Trophoblast cell (in vitro differentiated cells and primary cell): ENCODE data around the gene USP7.

ENCODE experiments used
- DNase-seq, 2 donors: peaks; one replicate each; pipeline ENCODE4 v3.0.0-alpha.2; 2016
- H2AFZ ChIP-seq: 2 replicates; pipeline ENCODE4 v1.6.1; 2013; ENCODE audit warnings: low read length, moderate library complexity, mild to moderate bottlenecking; ENCODE audit not compliant: insufficient read depth, poor library complexity
- H2AK5ac ChIP-seq: 2 replicates; pipeline ENCODE4 v1.6.1; 2013; ENCODE audit warnings: mild to moderate bottlenecking, low read length
- H2BK120ac ChIP-seq: 2 replicates; pipeline ENCODE4 v1.6.1; 2013; ENCODE audit warnings: low read length, mild to moderate bottlenecking, moderate library complexity; ENCODE audit not compliant: insufficient read depth, poor library complexity
- H2BK12ac ChIP-seq: 2 replicates; pipeline ENCODE4 v1.6.1; 2013; ENCODE audit warnings: mild to moderate bottlenecking, low read length, moderate library complexity
- H2BK5ac ChIP-seq: 2 replicates; pipeline ENCODE4 v1.6.1; 2013; ENCODE audit warnings: low read length, low read depth, moderate library complexity, mild to moderate bottlenecking; ENCODE audit not compliant: poor library complexity
- H3K14ac ChIP-seq: 2 replicates; pipeline ENCODE4 v1.6.1; 2013; ENCODE audit warnings: mild to moderate bottlenecking, low read length
- H3K18ac ChIP-seq: 2 replicates; pipeline ENCODE4 v1.6.1; 2013; ENCODE audit warnings: mild to moderate bottlenecking, low read length
- H3K23ac ChIP-seq: 2 replicates; pipeline ENCODE4 v1.6.1; 2013; ENCODE audit warnings: low read length
- H3K27ac ChIP-seq: 2 replicates; pipeline ENCODE4 v1.5.1; 2013; ENCODE audit warnings: low read depth, mild to moderate bottlenecking, inconsistent platforms, low read length, moderate library complexity
- H3K27me3 ChIP-seq: 2 replicates; pipeline ENCODE4 v1.6.1; 2013; ENCODE audit warnings: inconsistent platforms, mild to moderate bottlenecking, low read length, moderate library complexity; ENCODE audit not compliant: insufficient read depth
- H3K36me3 ChIP-seq, 2 experiments: 1 replicate in 1 of 2; 2 replicates in 1 of 2; pipeline ENCODE4 v1.6.1; 2013; ENCODE audit warnings: low read length in 2 of 2, mild to moderate bottlenecking in 2 of 2, moderate library complexity in 1 of 2; ENCODE audit not compliant: insufficient read depth in 2 of 2, control insufficient read depth in 1 of 2
- H3K4ac ChIP-seq: 2 replicates; pipeline ENCODE4 v1.6.1; 2013; ENCODE audit warnings: low read depth, mild to moderate bottlenecking, low read length, moderate library complexity
- H3K4me1 ChIP-seq, 2 experiments: 1 replicate in 1 of 2; 2 replicates in 1 of 2; pipeline ENCODE4 v1.6.1; 2013; ENCODE audit warnings: low read length in 2 of 2, mild to moderate bottlenecking in 2 of 2, moderate library complexity in 1 of 2; ENCODE audit not compliant: insufficient read depth in 2 of 2, control insufficient read depth in 1 of 2
- H3K4me2 ChIP-seq: 2 replicates; pipeline ENCODE4 v1.6.1; 2013; ENCODE audit warnings: inconsistent platforms, mild to moderate bottlenecking, low read length, moderate library complexity
- H3K4me3 ChIP-seq: 2 replicates; pipeline ENCODE4 v1.5.1; 2013; ENCODE audit warnings: mild to moderate bottlenecking, low read depth, low read length, inconsistent platforms
- H3K79me1 ChIP-seq: one replicate; pipeline ENCODE4 v1.6.1; 2013; ENCODE audit warnings: low read length
- H3K79me2 ChIP-seq: 2 replicates; pipeline ENCODE4 v1.6.1; 2013; ENCODE audit warnings: low read length, mild to moderate bottlenecking; ENCODE audit not compliant: control insufficient read depth, insufficient read depth, poor library complexity
- H3K9ac ChIP-seq: 2 replicates; pipeline ENCODE4 v1.6.1; 2013; ENCODE audit warnings: mild to moderate bottlenecking, low read length
- H3K9me3 ChIP-seq: 2 replicates; pipeline ENCODE4 v1.6.1; 2013; ENCODE audit warnings: low read depth, mild to moderate bottlenecking, control low read depth, inconsistent platforms, low read length; ENCODE audit not compliant: insufficient read depth
- H4K12ac ChIP-seq: 2 replicates; pipeline ENCODE4 v1.6.1; 2013; ENCODE audit warnings: low read depth, mild to moderate bottlenecking, low read length, moderate library complexity
- H4K8ac ChIP-seq: 2 replicates; pipeline ENCODE4 v1.6.1; 2013; ENCODE audit warnings: low read depth, mild to moderate bottlenecking, low read length, moderate library complexity
- H4K91ac ChIP-seq: one replicate; pipeline ENCODE4 v1.6.1; 2013; ENCODE audit warnings: low read depth, mild to moderate bottlenecking, low read length, moderate library complexity
- WGBS: extraction: QIAGEN DNeasy Blood & Tissue Kit; methylation state at CpG from one replicate; pipeline ENCODE4 v1.1.7; 2013; ENCODE audit warnings: missing lambda C conversion rate; ENCODE audit not compliant: insufficient read length, insufficient coverage; ENCODE audit errors: extremely low coverage; 5-methylcytosine and 5-hydroxymethylcytosine counted together

USP7 gene

DNA sequence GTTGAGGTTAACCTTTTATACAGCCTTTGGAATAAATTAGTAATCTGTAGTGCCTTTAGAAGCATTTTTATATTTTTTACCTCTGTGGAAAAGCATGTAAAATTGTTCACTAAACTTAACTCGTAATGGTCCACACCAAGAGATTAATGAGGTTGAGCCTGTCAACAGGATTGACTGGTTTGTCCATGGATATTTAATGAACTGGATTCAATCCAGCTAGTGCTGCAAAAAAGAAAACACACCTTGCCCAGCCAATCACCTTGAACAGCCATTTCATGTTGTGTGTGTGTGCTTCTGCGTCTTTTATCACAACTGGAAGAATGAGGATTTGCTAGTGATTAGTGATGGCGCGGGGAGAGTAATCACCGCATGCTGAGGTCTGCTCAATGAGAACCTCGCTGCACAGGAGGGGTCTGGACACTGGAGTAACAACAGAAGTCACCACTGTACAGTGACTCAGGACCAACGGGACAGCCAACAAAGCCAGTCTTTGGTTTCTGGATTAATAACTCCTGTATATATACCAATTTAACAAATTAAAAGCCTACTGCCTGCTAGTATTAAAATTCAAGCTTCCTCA lies 47.9 kb downstream of the USP7 start:
- no peak overlapping the region for H3K4me3 ChIP-seq
- H4K91ac ChIP-seq, result no peak overlapping the region
- no peak for DNase-seq
- peaks cover 4 to 10% of the 10 kb centered on the region in 2 experiments for H3K4me1 ChIP-seq
- no peaks in the 10 kb centered on the region for H3K79me2 ChIP-seq
- H2BK12ac ChIP-seq, result no peak overlapping the region
- peaks cover 28 to 46% of the 10 kb centered on the region in 2 experiments for H3K36me3 ChIP-seq
- H2AK5ac ChIP-seq, result no peak overlapping the region
- no peaks in the 10 kb centered on the region for H3K79me1 ChIP-seq
- no peak overlapping the region for H3K18ac ChIP-seq
- no peak overlapping the region for H3K27ac ChIP-seq
- H4K8ac ChIP-seq, result no peak overlapping the region
- no peak overlapping the region for H3K9ac ChIP-seq
- no peak overlapping the region for H3K23ac ChIP-seq
- no peak overlapping the region for H3K14ac ChIP-seq
- no peak overlapping the region for H2BK5ac ChIP-seq
- H3K4ac ChIP-seq, result no peak overlapping the region
- no peak overlapping the region for H2BK120ac ChIP-seq
- H2AFZ ChIP-seq, result no peak overlapping the region
- no peaks in the 10 kb centered on the region for H3K27me3 ChIP-seq
- no peaks in the 10 kb centered on the region for H3K9me3 ChIP-seq
- no peak overlapping the region for H4K12ac ChIP-seq
- no peak overlapping the region for H3K4me2 ChIP-seq
- no CpG with 5 or more reads among the region's 7 CpGs for WGBS

DNA sequence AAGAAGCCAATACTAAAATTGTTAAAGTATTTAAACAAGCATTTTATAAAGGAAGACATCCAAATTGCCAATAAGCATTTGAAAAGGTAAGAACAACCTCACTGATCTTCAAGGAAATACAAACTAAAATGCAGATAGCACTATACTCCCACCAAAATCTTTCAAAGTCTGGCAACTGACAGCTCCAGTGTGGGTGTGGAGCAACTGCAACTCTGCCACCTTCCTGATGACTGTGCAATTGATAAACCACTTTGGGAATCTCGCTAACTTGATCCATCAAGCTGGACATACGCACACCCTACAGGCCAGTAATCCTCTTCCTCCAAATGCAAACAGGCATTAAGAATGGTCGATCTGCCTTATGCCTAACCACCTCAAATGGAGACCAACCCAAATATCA lies 49.6 kb downstream of the USP7 start:
- no CpG with 5 or more reads among the region's 3 CpGs for WGBS
- H2BK120ac ChIP-seq, result no peak overlapping the region
- H3K14ac ChIP-seq, result no peak overlapping the region

DNA sequence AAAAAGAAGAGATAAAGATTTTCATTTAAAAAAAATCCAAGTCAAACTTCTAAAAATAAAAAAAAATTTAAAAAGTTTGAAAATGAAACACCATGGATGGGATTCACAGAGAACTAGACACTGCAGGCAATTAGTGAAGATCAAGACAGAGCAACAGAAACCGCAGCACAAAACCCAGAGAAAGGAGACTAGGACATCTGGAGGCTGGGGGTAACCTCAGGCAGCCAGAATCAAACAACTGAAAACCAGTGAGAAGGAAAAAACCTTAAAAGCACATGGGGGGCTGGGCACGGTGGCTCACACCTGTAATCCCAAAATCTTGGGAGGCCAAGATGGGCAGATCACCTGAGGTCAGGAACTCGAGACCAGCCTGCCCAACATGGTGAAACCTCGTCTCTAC lies 50.9 kb downstream of the USP7 start:
- Histone ChIP-seq H3K4me2 (no peak overlapping the region), H4K12ac (no peak overlapping the region), H3K36me3 (peaks cover 19 to 36% of the 10 kb centered on the region in 2 experiments), H2AFZ (no peak overlapping the region), H2BK120ac (no peak overlapping the region), H3K27me3 (no peaks in the 10 kb centered on the region), H4K91ac (no peak overlapping the region), H3K14ac (no peak overlapping the region), H2AK5ac (no peak overlapping the region), H3K79me2 (no peaks in the 10 kb centered on the region), H3K4me3 (no peak overlapping the region), H2BK12ac (no peak overlapping the region), H3K9ac (no peak overlapping the region), H3K23ac (no peak overlapping the region), H3K4ac (no peak overlapping the region), H3K79me1 (no peaks in the 10 kb centered on the region), H3K27ac (no peak overlapping the region), H2BK5ac (no peak overlapping the region), H3K4me1 (peaks cover 4 to 10% of the 10 kb centered on the region in 2 experiments), H3K9me3 (no peaks in the 10 kb centered on the region), H3K18ac (no peak overlapping the region), H4K8ac (no peak overlapping the region)
- WGBS, result no CpG with 5 or more reads among the region's 4 CpGs
- DNase-seq, result no peak

More for the DNA sequence above, 49.6 kb downstream of the USP7 start:
- Histone ChIP-seq H3K18ac (no peak overlapping the region), H2AK5ac (no peak overlapping the region), H3K4me2 (no peak overlapping the region), H3K9me3 (no peaks in the 10 kb centered on the region), H4K12ac (no peak overlapping the region), H2AFZ (no peak overlapping the region), H3K79me1 (no peaks in the 10 kb centered on the region), H4K91ac (no peak overlapping the region), H3K79me2 (no peaks in the 10 kb centered on the region), H3K23ac (no peak overlapping the region), H3K27me3 (no peaks in the 10 kb centered on the region), H2BK5ac (no peak overlapping the region), H3K4ac (no peak overlapping the region), H3K36me3 (peaks cover 27 to 40% of the 10 kb centered on the region in 2 experiments), H3K27ac (no peak overlapping the region), H3K4me3 (no peak overlapping the region), H4K8ac (no peak overlapping the region), H3K4me1 (peaks cover 4 to 10% of the 10 kb centered on the region in 2 experiments), H2BK12ac (no peak overlapping the region), H3K9ac (no peak overlapping the region)
- no peak for DNase-seq

DNA sequence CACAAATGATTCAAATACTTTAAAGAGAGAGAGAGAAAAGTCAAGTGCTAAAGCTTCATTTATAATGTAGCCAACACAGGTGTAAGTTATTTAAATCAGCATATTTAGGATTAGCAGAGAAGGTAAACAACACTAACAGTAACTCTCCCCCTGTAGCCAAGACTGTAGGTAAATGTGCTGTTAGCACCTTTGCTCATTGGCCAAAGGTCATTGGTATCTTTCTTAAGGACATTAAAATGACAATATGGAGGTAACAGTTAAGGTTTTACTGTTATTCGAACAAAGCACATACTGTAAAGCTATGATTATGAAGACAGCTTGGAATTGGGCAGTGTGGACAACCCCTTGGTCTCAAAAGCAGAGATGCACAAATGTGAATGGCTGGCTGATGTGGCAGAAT lies 52.9 kb downstream of the USP7 start:
- no peak overlapping the region for H2BK120ac ChIP-seq
- H2AFZ ChIP-seq, result no peak overlapping the region
- H3K27me3 ChIP-seq, result no peaks in the 10 kb centered on the region
- no peak overlapping the region for H2AK5ac ChIP-seq
- H4K91ac ChIP-seq, result no peak overlapping the region
- H3K79me1 ChIP-seq, result no peaks in the 10 kb centered on the region
- no peak overlapping the region for H3K14ac ChIP-seq
- no peak overlapping the region for H2BK12ac ChIP-seq
- no peaks in the 10 kb centered on the region for H3K9me3 ChIP-seq
- H3K27ac ChIP-seq, result no peak overlapping the region
- no peaks in the 10 kb centered on the region for H3K79me2 ChIP-seq
- no peak overlapping the region for H2BK5ac ChIP-seq
- DNase-seq, result no peak
- H3K23ac ChIP-seq, result no peak overlapping the region
- H4K8ac ChIP-seq, result no peak overlapping the region
- no peak overlapping the region for H3K4me2 ChIP-seq
- no CpG with 5 or more reads among the region's 1 CpG for WGBS
- H4K12ac ChIP-seq, result no peak overlapping the region
- no peak overlapping the region for H3K18ac ChIP-seq
- H3K4me3 ChIP-seq, result no peak overlapping the region
- H3K4me1 ChIP-seq, result peaks cover 4 to 10% of the 10 kb centered on the region in 2 experiments
- peaks cover 21 to 44% of the 10 kb centered on the region in 2 experiments for H3K36me3 ChIP-seq
- no peak overlapping the region for H3K9ac ChIP-seq
- H3K4ac ChIP-seq, result no peak overlapping the region
